ENCODE data around the gene PTPN14.

GRCh38 chr1:214344897-214345296 is 206.5 kb downstream of the PTPN14 start:
- TF ChIP-seq CTCF (IDR thresholded peaks at IDR 0.05; ENCODE audit: low read length) (no peak), EZH2 (optimal IDR thresholded peaks at IDR 0.05; ENCODE audit: low read depth, low read length) (no peak), EZH2phosphoT487 (IDR thresholded peaks at IDR 0.05; ENCODE audit: low read length) (no peak)
